Skeletal muscle cell (primary cell): Measurements from ENCODE around the gene PFKFB4.

Experiments
- DNase-seq: peaks from one replicate; pipeline ENCODE4 v3.0.0-alpha.2; 2010; ENCODE audit warnings: low read depth
- H3K4me3 ChIP-seq: 2 replicates; pipeline ENCODE4 v1.5.1; 2011; ENCODE audit warnings: low read depth, mild to moderate bottlenecking, control low read depth, low read length, moderate library complexity

Gene PFKFB4

DNA sequence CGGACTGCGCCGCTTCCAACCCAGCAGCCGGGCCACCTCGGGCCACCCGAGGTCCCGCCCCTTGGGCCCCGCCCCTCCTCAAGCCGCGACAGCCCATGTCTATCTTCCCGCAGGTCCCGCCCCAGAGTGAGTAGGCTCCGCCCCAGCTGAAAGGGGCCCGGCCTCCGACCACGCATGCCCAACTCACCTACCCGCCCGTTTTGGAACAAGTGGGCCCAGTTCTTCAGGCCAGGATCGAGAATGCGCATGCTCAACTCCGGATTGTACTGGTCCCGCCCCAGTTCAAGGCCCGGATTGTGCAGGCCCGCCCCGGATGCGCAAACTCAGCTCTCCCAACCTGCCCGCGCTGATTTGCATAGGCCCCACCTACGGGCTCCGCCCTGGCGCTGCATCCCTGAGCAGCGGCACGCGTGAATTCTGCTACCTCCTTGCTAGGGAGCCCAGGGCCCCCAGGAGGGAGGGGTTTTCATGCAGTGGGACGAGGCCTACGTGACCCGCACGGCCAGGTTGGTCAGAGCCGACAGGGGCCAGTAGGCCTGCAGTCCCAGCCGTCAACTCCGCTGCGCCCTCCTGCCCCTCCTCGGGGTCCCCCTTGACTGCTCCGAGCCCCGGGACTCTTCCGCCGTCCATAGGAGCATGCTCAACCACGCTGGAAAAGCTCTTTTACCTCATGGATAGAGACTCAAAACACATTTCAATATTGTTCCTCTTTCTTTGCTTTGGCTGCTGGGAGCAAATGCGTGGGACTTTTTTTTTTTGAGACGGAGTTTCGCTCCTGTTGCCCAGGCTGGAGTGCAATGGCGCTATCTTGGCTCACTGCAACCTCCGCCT, at the start of gene PFKFB4:
PFKFB4 (minus strand) TSS at position 8 of the 831 bp plus-strand sequence. CDS start 26 bp downstream, outside the sequence.
- peak within 1 kb of the TSS; percentile 76 for H3K4me3 ChIP-seq
- DNase-seq, result peak; percentile 98

DNA sequence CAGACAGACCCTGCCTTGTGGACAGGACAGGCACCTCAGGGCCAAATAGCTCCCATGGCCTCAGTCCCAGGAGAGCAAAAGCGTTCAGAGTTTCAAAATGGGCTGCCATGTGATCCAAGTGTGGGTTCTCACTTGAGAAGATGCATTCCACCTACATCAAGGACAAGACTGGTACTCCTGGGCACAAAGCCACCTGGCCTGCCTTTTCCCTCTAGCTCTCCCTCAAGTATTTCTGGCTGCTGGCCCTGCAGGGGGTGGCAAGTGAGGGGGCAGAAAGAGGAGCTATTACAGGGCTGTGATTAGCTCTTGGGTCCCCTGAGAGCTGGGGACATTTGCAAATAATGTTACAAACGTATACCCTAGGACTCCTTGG, 45.0 kb upstream of the PFKFB4 start:
- no peak for DNase-seq
- no peak overlapping the region for H3K4me3 ChIP-seq

GRCh38 chr3:48600711-48601621, 44.4 kb upstream of the PFKFB4 start:
- no peak overlapping the region for H3K4me3 ChIP-seq
- no peak for DNase-seq

- no peak for DNase-seq
- no peak overlapping the region for H3K4me3 ChIP-seq
Observed at GRCh38 chr3:48599509-48600285, 43.1 kb upstream of the PFKFB4 start.

- DNase-seq, result no peak
- no peak overlapping the region for H3K4me3 ChIP-seq
Observed at GRCh38 chr3:48599077-48599501, 42.5 kb upstream of the PFKFB4 start.

DNA sequence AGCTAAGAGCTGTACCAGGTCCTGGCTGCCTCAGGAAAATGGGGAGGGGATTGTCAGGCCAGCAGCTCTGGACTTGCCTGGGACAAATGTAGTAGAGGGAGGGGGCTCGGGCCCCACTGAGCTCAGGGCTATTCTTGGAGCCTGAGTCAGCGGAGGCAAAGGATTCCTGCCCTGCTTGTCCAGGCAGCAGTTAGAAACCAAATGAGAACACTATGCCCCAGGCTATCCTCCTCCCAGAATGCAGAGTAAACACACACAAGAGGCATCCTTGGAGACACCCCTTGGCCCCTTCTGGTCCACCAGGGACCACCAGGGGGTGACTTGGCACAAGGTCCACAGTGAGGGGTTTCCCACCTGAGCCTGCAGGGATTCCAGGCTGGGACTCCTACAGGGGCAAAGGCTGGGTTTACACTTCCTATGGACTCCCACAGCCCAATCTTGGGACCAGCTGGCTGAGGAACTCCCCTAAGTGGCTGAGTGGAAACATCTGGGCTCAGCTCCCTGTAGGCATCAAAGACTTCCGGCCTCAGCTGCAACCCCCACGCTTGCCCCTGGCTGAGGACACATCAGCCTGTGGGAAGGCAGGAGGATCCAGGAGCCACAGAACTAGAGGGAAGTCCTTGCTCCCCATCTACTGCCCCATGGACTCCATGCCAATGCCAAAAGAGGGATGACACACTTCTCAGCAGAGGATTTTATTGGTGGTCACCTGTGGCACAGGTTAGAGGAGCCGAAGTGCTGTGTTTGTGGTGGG, 41.9 kb upstream of the PFKFB4 start:
- DNase-seq, result peak; percentile 76
- no peak overlapping the region for H3K4me3 ChIP-seq

- no peak overlapping the region for H3K4me3 ChIP-seq
Observed at GRCh38 chr3:48597408-48597800, 40.8 kb upstream of the PFKFB4 start.

DNA sequence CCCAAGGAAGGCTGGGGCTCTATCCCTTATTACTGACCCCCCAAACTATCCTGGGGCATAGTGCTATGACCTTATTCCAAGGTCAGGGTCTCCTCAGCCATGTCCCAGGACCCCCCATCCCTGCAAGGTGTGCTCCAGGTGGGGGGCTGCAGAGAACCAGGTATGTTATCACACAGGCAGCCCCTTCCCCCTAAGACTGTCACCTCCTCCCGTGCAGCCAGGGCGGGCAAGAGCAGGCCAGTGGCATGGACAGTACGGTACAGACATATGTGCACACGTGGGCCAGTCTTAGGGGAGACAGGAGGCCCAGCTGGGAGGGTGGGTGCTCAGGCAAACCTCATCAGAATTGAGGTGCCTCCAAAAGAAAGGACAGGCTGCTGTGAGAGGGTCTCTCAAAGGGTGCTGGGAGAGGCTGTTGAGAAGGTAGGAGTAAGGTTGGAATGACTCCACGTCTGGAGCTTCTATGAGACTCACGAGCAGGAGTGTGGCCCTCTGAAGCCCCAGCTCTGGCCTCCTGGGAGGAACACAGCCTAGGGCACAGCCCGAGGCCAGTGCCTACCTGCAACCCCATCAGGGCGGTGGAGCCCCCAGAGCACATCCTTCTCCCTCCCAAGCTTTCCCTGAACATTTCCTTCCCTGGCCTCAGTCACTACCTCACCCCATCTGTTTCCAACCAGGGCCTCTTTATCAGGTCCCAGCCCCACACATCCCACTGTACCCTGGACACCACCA, 40.2 kb upstream of the PFKFB4 start:
- H3K4me3 ChIP-seq, result no peak overlapping the region

More at GRCh38 chr3:48597408-48597800, 40.8 kb upstream of the PFKFB4 start:
- DNase-seq, result no peak

DNA sequence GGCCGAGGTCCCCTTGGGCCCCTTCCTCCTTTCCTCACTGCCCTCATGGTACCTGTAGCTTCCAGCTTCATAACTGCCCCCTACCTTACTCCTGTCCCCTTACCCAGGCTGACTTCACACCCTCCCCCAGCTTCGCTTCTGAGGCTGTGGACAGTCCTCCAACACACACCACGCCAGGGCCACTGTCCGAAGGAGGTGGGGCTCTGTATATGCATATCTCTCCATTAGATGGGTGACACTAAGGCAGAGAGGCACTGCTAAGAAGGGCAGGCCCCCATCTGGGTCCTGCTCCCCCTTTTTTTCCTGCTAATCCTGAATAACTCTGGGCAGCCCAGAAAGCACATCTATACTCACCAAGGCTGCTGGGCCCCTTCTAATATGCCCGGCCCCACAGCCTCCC, 39.6 kb upstream of the PFKFB4 start:
- no peak overlapping the region for H3K4me3 ChIP-seq
- no peak for DNase-seq

More for the DNA sequence above, 40.2 kb upstream of the PFKFB4 start:
- DNase-seq, result no peak

- peak; percentile 45 for DNase-seq
- peak overlapping the region; percentile 41 for H3K4me3 ChIP-seq
Observed at GRCh38 chr3:48595526-48596121, 39.0 kb upstream of the PFKFB4 start.

DNA sequence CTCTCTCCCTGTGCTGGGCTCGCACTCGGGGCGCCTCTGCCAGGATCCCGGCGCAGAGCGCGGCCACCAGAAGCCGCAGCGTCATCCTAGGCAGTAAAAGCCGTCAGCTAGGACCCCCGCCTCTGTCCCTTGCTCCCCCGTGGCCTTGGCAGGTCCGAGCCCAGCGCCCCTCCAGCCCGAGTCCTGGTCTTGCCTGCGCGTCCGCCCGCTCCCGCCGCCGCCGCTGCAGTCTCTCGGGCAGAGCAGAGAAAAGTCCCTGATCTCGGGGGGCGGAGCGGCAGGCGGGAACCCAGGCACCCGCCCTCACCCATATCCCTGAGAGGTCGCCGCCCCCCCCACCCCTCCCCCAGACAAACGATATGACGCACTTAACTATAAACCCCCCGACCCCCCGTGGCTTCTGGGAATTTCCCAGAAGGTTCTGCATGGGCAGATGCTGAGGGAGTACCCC, 38.5 kb upstream of the PFKFB4 start, which contains the start of gene COL7A1:
COL7A1 (minus strand) TSS at position 255 of the 451 bp plus-strand sequence; CDS start at position 85, 170 bp downstream.
- H3K4me3 ChIP-seq, result peak within 1 kb of the TSS; percentile 41
- no peak for DNase-seq

- H3K4me3 ChIP-seq, result peak overlapping the region; percentile 41
- no peak for DNase-seq
Observed at GRCh38 chr3:48594417-48595049, 37.9 kb upstream of the PFKFB4 start.

DNA sequence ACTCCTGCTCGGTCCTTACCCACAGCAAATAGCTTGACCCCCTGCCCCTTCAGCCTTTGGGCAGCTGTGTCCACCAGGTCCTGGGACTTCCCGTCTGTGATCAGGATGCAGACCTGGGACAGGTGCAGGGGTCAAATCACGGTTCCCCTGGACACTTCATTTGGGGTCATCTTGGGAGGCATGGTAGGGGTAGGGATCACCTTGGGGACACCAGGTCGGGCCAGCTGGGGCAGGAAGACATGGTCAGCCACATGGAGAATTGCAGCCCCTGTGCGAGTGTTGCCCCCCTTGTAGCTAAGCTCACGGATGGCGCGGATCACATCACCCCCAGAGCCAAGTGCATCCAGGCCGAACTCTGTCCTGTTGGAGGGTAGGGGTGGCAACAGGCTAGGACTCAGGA, 36.7 kb upstream of the PFKFB4 start:
- DNase-seq, result no peak
- no peak overlapping the region for H3K4me3 ChIP-seq

- H3K4me3 ChIP-seq, result no peak overlapping the region
- DNase-seq, result no peak
Observed at GRCh38 chr3:48592519-48593087, 36.0 kb upstream of the PFKFB4 start.

DNA sequence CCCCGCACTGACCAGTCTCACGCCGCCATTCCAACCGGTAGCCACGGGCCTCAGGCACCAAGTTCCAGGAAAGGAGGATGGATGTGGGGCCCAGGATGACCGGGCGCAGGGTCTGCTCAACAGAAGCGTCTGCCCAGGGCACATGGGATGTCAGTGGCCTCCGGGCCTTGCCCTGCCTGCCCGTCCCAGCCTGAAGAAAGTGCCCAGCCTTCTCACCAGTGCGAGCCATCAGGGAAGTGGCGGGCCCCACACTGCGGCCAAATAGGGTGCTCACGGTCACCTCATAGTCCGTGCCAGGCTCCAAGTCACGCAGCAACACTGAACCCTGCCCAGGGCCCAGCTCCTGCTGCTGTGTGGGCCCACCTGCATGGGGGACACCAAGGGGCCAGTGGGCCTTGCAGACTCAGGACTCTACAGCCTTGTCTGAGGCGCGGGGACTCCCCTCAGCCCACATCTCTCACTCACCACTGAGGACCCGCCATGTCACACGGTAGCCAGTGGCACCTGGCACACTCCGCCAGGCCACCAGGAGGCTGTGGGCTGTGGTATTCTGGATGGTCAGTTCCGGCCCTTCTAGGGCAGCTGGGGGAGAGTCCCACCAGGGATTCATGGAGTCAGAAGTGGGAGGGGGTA, 35.4 kb upstream of the PFKFB4 start:
- no peak overlapping the region for H3K4me3 ChIP-seq
- DNase-seq, result no peak

GRCh38 chr3:48591436-48591835, 34.8 kb upstream of the PFKFB4 start:
- no peak overlapping the region for H3K4me3 ChIP-seq
- DNase-seq, result no peak
